GM19240 (cell line): ENCODE data around the gene GNG5.
"Not testable (repeated sequence)": the region's sequence is repeated elsewhere in the genome, so short reads cannot be mapped to it uniquely, and the experiment has no call there.

Experiments used
- DNase-seq: peaks from one replicate; pipeline ENCODE4 v3.0.0; 2011; ENCODE audit warnings: low spot score; ENCODE audit not compliant: insufficient read length

GNG5 gene

DNA sequence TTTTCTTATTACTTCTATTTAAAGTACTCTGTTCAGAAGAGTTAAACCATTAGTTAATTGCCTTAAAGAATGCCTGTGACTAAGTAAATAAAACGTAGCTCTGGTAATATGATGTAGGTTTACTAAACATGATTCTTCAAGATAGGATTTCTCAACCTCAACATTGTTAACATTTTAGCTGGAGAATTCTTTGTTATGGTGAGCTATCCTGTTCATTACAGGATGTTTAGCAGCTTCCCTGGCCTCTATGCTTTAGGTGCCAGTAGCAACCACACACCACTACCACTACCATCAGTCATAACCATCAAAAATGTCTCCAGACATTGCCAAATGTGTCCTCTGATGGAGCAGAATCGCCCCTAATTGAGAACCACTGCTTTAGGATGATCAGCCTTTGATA is 16.6 kb downstream of the GNG5 start:
- DNase-seq: no peak

- no peak for DNase-seq
Measured at GRCh38 chr1:84488107-84488506, 18.3 kb downstream of the GNG5 start.

- DNase-seq: no peak
Measured at GRCh38 chr1:84481317-84481716, 25.1 kb downstream of the GNG5 start.

DNA sequence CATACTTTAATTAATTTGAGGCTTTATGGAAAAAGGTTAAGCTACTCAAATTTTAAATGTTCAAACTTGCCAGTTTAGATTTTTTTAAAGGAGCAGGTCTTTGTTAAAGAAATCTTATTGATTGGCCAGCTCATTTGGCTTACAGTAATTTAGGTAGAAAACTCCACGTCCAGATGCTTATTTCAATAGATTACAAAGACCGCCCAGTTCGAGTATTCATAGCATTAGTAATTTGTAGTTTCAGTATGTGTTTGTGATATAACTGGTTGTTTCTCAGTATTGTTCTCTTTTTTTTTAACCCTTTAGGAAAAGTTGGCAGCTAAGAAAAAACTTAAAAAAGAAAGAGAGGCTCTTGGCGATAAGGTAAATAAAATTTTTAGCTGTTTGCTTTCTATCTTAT is 25.7 kb downstream of the GNG5 start:
- DNase-seq: no peak

- DNase-seq: no peak
Measured at GRCh38 chr1:84479998-84480397, 26.4 kb downstream of the GNG5 start.

- peak; percentile 33 for DNase-seq
Measured at GRCh38 chr1:84478876-84479868, 27.2 kb downstream of the GNG5 start, which contains the start of gene RPF1. TSS of gene RPF1 (plus strand) at chr1:84479266. CDS start at chr1:84479282, 16 bp downstream.

DNA sequence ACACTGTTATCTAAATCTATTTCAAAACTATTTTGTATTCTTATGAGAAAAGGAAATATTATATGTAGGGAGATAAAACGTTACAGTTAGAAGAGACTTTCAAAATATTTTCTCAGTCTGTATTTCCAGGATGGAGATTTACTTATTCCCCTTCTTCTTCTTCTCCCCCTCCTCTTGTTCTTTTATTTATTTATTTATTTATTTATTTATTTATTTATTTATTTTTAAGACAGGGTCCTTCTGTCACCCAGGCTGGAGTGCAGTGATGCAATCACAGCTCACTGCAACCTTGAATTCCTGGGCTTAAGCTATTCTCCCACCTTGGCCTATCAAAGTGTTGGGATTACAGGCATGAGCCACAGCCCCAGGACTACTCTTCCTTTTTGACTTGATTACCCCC is 30.2 kb downstream of the GNG5 start:
- no peak for DNase-seq

GRCh38 chr1:84467298-84467697 is 39.1 kb downstream of the GNG5 start:
- DNase-seq: no peak

GRCh38 chr1:84462118-84462517 is 44.3 kb downstream of the GNG5 start:
- no peak for DNase-seq

DNA sequence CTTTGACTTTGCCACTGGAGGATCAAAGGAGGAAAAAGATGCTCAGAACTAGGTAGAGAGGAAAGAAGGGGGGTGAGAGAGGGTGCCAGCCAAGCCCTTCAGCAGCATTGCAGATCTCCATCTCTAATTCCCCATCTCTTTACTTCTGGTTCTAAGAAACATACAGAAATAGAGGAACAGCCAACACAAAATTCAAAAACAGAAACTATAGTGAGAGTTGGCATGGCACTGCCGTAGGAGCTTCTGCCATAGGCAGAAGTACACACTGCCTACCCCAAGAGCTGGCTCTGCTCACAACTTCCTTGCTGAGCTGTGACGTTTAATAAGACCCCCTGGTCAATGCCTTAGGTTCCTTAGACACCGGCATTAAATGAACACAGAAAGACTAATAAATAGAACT is 53.9 kb downstream of the GNG5 start:
- DNase-seq: no peak

DNA sequence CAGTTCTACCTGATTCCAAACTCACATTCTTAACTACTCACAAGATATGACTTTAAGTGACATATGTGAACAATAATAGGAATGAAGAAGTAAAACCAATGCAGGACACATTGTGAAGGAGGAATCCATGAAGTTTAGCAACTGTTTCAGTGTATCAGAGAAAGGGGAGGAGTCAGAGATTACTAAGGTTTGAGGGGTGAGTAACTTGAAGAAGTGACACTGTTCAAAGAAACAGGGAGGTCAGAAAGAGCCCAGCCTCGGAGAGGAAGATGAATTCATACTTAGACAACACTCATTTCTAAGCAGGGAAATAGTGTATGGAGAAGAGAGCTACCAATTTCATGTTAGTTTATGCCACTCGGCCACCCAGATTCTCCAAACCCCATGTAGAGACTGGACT is 55.5 kb downstream of the GNG5 start:
- DNase-seq: no peak

DNA sequence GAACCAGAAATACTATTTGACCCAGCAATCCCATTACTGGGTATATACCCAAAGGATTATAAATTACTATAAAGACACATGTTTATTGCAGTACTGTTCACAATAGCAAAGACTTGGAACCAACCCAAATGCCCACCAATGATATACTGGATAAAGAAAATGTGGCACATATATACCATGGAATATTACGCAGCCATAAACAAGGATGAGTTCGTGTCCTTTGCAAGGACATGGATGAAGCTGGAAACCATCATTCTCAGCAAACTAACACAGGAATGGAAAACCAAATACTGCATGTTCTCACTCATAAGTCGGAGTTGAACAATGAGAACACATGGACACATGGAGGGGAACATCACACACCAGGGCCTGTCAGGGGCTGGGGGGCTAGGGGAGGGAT is 57.7 kb downstream of the GNG5 start:
- DNase-seq: not testable (repeated sequence)
